ELF-1 (cell line): Measurements from ENCODE around the gene SERPINB5.
A peak's percentile ranks its signal among the peaks of the same experiment; 100 is the strongest.

Source experiments
- DNase-seq: peaks from one replicate; pipeline ENCODE4 v3.0.0-alpha.2; 2016; ENCODE audit warnings: low read depth, low spot score

Gene SERPINB5

DNA sequence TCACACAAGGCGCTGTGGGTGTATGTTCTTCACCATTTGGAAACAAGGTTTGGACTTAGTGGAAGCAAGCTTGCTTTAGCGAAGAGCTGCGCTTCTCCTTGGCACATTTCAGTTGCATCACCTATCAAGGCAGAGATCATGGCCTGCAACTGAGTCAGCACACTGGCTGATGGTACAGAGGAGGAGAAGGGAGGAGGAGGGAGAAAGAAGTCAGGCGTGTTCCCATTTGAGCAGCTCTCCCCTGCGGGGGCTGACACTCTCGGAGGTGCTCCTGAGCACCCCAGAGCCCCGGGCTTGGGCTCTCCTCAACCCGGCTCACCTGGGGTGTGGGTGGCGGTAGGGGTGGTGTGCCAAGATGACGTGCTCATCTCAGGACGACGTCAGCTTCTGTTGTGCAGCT lies 6.0 kb upstream of the SERPINB5 start:
- DNase-seq = no peak

GRCh38 chr18:63472380-63472779 lies 4.4 kb upstream of the SERPINB5 start:
- DNase-seq = no peak

DNA sequence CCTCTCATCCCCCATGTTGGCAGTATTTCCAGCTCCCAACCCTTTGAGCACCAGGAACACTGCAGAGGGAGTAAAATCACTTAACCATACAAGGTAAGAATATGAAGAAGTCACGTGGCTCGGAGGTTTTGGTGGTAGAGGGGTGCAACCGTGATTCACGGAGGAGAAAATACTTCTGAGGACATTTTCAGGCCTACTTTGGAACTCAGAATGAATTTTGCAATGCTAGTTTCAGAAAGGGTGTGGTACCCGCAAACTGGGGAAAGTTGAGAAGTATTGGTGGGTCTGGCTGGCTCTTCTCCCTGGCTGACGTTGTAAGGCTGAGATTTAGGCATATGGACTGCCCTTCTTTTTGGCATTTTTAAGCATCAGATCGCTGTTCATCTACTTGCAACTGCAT lies 442 bp downstream of the SERPINB5 start:
- no peak for DNase-seq

- DNase-seq = no peak
Observed at GRCh38 chr18:63477968-63478367, 1.2 kb downstream of the SERPINB5 start.

- no peak for DNase-seq
Observed at GRCh38 chr18:63479826-63480225, 3.1 kb downstream of the SERPINB5 start.

- no peak for DNase-seq
Observed at GRCh38 chr18:63480476-63480875, 3.7 kb downstream of the SERPINB5 start.

DNA sequence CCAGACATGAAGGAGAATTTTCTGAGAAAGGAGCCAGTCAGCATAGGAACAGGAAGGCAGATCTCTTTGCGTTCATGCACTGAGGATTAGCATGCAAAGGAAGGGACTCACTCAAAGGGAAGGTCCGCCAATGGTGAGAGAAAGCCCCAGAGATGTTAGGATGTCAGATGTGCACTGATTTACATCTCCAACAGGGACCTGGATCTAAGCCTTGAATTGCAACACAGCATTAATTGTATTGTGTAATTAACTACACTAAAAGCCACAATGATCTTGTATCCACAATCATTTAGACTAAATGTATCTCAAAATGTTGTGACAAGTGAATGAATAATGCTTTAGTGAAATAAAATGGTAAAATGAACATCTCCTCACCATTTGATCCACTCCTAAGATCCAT lies 4.2 kb downstream of the SERPINB5 start:
- no peak for DNase-seq

DNA sequence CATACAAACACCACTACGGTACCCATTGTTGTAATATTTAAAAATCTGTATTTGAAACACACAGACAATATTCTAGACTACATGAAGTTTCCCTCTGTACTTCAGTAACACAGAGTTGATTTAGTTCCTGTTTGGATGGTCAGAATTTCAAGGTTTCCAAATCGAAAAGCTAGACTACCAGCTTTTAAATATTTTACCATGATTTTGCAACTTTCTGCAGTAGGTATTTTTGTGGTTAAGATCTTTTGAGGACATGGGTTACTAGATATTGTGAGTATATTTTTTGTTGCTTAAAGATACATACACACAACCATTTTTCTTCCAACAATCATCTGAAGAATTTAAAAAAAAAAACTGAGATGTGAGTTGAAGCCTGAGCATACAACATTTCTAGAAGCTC lies 10.9 kb downstream of the SERPINB5 start:
- DNase-seq = no peak

GRCh38 chr18:63488160-63488559 lies 11.4 kb downstream of the SERPINB5 start:
- no peak for DNase-seq

GRCh38 chr18:63492851-63493250 lies 16.1 kb downstream of the SERPINB5 start:
- DNase-seq = no peak

- DNase-seq = no peak
Observed at GRCh38 chr18:63495675-63496074, 18.9 kb downstream of the SERPINB5 start.

DNA sequence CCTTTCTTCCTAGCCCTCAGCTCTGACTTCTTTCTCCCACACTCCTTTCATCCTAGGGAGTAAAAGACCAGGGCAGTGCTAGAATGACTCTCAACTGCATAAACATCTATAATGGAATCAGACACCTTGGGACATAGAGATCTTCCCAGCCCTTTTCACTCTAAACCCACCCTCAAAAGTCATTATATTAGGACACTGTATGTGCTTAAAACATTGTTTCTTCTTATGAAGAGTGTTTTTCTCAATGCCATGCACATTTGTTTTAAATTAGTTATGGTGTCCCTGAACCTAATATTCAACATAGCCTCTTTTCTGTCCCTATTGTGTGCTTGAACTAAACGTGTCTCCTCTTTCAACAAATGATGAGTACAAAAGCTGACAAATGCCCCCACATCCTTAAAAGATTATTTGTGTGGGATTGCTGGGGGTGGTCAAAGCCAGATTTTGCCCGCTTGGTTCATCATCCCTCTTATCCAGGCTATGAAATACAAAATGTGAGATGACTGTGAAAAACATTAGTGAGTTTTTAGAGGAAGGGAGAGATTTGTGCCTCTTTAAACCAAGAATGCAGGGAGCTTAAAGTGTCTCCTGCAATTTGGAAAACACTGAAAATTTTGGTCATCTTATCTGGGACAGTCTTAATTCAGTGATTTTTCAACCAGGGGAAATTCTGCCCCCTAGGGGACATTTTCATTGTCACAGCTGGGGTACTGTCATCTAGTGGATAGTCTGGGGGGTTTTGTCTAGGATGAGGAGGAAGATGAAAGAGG lies 29.0 kb downstream of the SERPINB5 start:
- peak; percentile 27 for DNase-seq

DNA sequence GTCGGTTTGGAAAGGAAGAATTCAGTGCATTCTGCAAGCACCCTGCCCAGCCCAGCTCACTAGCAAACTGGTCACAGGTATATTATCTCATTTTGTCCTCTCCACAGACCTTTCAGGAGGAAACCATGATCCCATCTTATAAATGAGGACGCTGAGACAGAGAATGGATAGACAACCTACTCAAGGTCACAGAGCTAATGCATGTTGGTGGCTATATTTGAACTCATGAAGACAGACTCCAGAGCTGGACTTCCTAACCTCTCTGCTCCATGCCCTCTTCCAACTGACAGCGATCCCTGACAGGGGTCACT lies 29.5 kb downstream of the SERPINB5 start:
- DNase-seq = no peak

DNA sequence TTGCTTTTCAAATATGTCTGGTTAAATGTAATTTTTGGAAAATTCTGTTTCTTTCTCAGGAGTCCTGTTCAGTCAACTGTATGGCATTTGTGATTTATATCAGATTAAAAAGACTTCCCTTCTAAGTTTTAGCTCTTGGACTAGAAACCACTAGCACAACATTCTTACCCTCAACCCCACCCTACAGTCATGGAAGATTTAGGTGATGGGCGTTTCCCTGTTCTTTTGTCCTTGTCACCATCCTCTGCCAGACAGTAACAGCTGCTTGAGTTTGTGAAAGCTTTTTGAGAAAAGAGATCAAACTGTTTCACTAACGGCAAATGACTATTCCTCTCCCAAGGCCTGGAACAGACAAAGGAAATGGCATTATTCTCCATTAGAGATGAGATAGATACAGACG lies 31.8 kb downstream of the SERPINB5 start:
- DNase-seq = no peak

GRCh38 chr18:63511285-63511684 lies 34.5 kb downstream of the SERPINB5 start:
- peak; percentile 82 for DNase-seq

- no peak for DNase-seq
Observed at GRCh38 chr18:63514326-63514725, 37.6 kb downstream of the SERPINB5 start.

DNA sequence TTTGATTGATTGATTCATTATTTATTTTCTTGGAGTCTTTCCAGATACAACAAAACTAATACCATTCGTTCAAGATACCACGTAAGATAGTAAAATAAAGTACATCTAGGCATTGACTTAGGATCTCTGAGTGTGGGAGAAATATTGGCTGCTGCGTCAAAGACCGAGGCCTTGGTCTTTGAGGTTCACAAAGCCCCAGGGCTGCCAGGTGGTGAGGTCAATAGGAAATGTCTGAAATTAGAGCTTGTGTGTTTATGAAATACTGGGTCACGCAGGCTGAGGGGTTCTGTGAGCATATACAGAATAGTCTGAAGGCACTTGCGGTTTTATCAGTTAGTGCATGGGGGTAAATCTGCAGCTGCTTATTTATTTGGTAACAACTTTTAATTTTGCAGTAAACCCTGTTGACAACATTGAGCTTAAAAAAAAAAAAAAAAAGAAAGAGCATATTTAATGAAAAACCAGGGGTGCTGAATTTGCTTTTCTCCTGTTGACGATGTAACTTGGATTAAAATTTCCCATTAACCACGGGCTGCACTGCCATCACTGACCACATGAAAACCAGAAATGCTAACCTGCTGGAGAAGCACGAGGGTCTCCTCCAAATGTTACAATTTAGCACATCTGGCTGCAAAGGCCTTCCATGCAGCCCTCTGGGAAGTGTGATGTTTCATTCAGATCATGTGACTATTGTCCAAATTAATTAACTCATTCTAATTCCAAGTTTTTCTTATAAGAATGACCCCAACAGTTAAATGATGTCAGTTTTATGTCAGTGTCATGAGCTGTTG lies 38.3 kb downstream of the SERPINB5 start:
- no peak for DNase-seq

DNA sequence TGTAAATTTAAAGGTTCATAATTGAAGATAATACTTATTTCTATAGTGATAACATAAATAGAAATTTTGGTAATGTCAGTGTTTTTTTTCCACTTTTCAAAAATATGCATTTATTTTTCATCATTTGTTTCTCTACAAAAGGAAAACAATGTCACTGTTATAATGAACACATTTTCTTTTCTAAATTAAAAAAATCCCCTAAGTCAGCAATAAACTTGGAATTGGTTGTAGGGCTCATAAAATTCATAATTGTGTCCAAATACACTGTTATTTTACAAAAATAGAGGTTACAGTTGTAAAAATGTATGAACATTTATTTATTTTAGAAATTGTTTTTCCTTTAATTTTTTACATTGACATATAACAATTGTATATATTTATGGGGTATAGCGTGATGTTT lies 39.0 kb downstream of the SERPINB5 start:
- no peak for DNase-seq

DNA sequence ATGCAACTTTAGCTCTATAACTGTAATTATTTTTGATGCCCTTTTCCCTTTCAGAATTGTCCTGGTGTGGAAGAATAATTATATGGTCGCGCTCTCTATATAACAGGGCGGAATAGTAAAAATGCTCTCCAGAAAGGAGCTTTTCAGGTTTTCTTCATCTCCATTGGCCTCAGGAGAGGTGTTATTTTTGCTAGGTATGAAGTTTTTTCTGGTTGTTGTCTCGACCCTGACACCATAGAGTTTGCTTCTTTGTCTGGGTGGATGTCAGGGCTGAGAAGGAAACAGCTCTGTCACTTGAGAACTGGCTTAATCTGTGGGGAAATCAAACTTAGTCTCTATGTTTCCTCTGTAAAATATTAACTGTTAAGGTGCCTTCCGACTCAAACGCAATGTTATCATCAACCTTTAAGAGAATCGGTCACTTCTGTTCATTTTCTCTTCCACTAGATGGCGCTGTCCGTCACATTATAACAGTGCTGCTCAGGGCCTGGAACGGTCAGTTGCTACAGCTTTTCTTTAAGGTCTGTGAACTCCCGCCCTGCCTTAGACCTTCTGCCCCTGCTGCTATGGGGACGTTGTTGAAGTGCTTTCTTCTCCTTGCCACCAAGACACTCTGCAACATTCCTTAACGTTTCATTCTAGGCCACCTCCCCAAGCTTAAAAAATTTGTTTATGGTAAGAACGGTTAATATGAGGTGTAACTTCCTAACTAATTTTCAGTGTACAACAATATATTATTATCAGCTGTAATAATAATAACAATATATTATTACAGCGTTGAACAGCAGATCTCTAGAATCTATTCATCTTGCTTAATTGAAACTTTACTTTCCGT lies 41.6 kb downstream of the SERPINB5 start:
- peak; percentile 67 for DNase-seq

GRCh38 chr18:63520053-63520685 lies 43.4 kb downstream of the SERPINB5 start:
- no peak for DNase-seq

GRCh38 chr18:63523660-63524059 lies 46.9 kb downstream of the SERPINB5 start:
- DNase-seq = no peak

- DNase-seq = no peak
Observed at GRCh38 chr18:63527251-63527650, 50.5 kb downstream of the SERPINB5 start.
